Measurements from ENCODE around the gene WFIKKN2. TPM values are rescaled to one million over a fixed set of nuclear protein-coding genes. Genes with fewer than 3 reads are reported as not detected.

The WFIKKN2 gene
- total and polyA plus RNA-seq, 2 of the 8 experiments (the other 6 are each of a cell fraction or from before 2014, with no cell fraction given) = 0.07 to 0.30 TPM

DNA sequence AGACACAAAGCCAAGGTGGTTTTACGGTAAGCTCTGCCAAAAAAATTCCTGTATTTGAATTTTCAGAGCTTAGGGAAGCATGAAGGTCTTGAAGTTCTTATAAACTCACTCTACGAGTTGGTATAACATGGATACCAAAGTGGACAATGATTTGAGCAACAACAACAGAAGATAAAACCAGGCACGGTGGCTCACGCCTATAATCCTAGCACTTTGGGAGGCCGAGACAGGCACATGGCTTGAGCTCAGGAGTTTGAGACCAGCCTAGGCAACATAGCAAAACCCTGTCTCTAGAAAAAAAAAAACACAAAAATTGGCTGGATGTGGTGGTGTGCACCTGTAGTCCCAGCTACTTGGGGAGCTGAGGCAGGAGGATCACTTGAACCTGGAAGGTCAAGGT is 43.7 kb downstream of the WFIKKN2 start (continued):
- TF ChIP-seq, protein P1, sequence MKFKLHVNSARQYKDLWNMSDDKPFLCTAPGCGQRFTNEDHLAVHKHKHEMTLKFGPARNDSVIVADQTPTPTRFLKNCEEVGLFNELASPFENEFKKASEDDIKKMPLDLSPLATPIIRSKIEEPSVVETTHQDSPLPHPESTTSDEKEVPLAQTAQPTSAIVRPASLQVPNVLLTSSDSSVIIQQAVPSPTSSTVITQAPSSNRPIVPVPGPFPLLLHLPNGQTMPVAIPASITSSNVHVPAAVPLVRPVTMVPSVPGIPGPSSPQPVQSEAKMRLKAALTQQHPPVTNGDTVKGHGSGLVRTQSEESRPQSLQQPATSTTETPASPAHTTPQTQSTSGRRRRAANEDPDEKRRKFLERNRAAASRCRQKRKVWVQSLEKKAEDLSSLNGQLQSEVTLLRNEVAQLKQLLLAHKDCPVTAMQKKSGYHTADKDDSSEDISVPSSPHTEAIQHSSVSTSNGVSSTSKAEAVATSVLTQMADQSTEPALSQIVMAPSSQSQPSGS (IDR thresholded peaks at IDR 0.05; ENCODE audit: low read length) = no peak
- TF ChIP-seq CHD2 (IDR thresholded peaks at IDR 0.05; ENCODE audit: low read length) = no peak
- no peak for TF ChIP-seq BACH1 (IDR thresholded peaks at IDR 0.05; ENCODE audit: low read length)
- TF ChIP-seq, protein P2, sequence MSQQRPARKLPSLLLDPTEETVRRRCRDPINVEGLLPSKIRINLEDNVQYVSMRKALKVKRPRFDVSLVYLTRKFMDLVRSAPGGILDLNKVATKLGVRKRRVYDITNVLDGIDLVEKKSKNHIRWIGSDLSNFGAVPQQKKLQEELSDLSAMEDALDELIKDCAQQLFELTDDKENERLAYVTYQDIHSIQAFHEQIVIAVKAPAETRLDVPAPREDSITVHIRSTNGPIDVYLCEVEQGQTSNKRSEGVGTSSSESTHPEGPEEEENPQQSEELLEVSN (IDR thresholded peaks at IDR 0.05) = no peak
- TF ChIP-seq KDM5A (IDR thresholded peaks at IDR 0.05; ENCODE audit: low read length) = no peak
- no peak for TF ChIP-seq EGR1 (IDR thresholded peaks at IDR 0.05; ENCODE audit: borderline replicate concordance, low read depth, low read length)
- TF ChIP-seq ZNF274 (IDR thresholded peaks at IDR 0.05; ENCODE audit: borderline replicate concordance, extremely low read depth, low read length) = no peak
- no peak for TF ChIP-seq TEAD4 (IDR thresholded peaks at IDR 0.05; ENCODE audit: low read depth, low read length)

Measured in H1 (cell line).